Amniotic epithelial cell (primary cell): ENCODE results near the gene ZNF91.
"Not testable (repeated sequence)": the region's sequence is repeated elsewhere in the genome, so short reads cannot be mapped to it uniquely, and the experiment has no call there.

Experiments used
- DNase-seq: peaks from one replicate; pipeline ENCODE4 v3.0.0-alpha.2; 2010; ENCODE audit warnings: low read depth

ZNF91 gene

GRCh38 chr19:23395041-23395721, at the start of gene ZNF91:
Gene ZNF91 (minus strand): TSS chr19:23395471. CDS start chr19:23395354, 117 bp downstream.
- DNase-seq, result peak; percentile 97

DNA sequence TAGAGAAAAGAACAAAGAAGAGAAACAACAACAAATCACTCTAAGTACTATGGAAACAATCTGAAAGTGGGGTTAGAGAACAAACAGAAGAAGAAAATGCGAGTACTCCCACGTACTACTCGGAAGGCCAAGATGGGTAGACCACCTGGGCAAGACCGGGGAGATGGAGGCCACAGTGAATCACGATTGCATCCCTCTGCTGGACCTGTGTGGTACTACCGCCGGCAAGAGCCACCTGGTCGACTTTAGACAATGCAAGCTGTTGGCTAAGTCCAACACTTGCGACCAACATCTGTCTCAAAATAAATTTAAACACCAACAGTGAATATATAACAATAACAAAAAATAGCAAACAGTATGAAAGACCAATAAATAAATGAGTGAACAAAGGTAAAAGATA, 45.5 kb upstream of the ZNF91 start:
- no peak for DNase-seq

GRCh38 chr19:23440207-23440606, 44.9 kb upstream of the ZNF91 start:
- no peak for DNase-seq

DNA sequence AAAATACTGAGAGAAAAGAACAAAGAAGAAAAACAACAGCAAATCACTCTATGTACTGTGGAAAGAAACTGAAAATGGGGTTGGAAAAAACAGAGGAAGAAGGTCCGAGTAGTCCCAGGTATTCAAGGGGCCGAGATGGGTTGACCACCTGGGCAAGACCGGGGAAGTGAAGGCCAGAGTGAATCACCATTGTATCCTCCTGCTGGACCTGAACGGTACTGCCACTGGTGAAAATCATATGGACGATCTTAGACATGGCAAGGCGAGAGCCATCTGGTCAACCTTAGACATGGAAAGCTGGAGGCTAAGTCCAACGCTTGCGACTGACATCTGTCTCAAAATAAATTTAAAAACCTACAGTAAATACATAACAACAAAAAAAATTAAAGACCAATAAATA, 44.4 kb upstream of the ZNF91 start:
- no peak for DNase-seq

- DNase-seq, result no peak
These were observed 42.6 kb upstream of the ZNF91 start for GRCh38 chr19:23437901-23438300.

- DNase-seq, result no peak
These were observed 41.7 kb upstream of the ZNF91 start for GRCh38 chr19:23436944-23437343.

DNA sequence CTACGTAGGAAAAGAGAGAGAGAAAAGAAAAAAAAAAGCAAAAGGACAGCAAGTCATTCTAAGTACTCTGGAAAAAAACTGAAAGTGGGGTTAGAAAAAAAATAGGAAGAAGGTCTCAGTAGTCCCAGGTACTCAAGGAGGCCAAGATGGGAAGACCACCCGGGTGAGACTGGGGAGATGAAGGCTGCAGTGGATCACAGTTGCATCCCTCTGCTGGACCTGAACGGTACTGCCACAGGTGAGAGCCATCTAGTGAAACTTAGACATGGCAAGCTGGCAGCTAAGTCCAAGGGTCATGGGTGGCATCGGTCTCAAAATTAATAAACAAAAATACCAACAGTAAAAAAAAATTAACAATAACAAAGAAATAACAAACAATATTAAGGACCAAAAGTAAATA, 41.0 kb upstream of the ZNF91 start:
- no peak for DNase-seq

DNA sequence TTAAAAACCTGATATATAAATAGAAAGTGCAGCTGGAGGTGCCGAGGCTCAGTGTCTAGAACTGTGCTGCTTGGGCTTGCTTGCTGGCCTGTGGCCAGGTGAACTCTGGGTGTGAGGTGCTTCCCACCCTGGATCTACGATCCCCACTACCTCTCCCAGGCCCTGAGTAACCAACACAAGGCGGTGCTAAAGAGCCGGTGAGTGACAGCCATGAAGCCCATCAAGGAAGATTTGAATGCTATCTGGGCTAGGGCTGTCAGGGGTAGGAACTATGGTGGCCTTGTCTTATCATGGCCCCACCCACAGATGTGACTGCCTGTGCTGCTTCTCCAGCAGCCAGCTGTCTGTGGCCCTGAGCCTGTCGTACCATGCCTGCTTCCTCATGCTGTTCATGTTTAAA, 25.6 kb upstream of the ZNF91 start:
- no peak for DNase-seq

GRCh38 chr19:23419261-23419660, 24.0 kb upstream of the ZNF91 start:
- not testable (repeated sequence) for DNase-seq

DNA sequence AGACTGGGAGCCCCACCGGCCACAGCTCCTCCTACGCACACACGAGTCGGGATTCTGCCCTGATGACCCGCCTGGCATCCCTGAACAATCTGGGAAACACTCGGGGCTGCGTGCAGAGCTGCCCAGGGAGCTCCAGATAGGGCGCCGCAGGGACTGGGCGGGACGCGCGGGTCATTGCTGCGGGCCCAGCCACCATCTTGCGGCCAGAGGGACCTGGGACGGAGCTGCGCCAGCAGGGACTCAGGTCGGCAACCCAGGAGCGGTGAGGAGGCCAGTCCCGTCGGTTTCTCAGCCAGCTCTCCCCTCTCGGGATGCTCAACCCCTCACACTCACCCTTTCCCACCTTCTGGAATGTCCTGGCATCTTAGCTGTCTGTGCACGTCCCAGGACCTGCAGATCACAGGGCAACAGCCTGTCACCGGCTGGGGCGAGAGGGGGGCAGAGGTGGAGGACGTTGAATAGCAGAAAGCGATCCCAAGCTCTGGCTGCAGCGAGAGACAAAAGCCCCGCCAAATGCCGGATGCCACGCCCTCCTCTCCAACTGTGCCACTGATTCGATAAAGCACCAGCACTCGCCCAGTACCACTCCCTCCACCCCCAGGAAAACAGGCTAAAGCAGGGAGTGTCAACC, 20.4 kb upstream of the ZNF91 start:
- no peak for DNase-seq

DNA sequence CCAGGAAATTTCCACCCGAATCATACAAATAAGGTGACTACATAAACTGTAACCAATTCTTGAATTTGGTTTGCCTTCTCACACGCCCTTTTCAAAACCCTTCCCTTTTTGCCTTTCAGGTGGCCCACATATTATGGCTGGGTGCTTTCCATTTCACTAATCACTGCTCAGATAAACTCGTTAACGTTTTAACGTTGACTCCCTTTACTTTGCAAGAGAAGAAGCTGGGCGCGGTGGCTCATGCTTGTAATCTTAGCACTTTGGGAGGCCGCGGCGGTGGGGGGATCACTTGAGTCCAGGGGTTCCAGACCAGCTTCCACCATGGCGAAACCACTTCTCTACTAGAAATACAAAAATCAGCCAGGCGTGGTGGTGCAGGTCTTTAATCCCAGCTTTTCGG, 19.8 kb upstream of the ZNF91 start:
- DNase-seq, result no peak

DNA sequence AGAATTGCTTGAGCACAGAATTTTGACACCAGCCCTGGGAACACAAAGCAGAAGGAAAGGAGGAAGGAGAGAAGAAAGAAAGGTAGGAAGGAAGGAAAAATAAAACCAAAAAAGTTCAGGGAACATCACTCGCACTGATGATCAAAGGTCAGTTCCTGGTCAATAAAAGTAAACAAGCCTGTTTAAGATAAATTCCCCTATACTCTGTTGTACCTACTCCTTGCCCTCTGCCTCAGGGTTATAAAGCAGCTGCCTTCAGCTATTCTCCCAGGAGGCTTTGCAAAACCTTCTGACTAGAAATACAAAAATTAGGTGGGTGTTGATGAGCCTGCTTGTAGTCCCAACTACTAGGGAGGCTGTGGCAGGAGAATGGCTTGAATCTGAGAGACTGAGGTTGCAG, 14.9 kb upstream of the ZNF91 start:
- DNase-seq, result no peak

- DNase-seq, result no peak
These were observed 14.2 kb upstream of the ZNF91 start for GRCh38 chr19:23409392-23410048.

GRCh38 chr19:23407616-23408133, 12.4 kb upstream of the ZNF91 start:
- DNase-seq, result no peak

- DNase-seq, result no peak
These were observed 11.4 kb upstream of the ZNF91 start for GRCh38 chr19:23406721-23407120.

DNA sequence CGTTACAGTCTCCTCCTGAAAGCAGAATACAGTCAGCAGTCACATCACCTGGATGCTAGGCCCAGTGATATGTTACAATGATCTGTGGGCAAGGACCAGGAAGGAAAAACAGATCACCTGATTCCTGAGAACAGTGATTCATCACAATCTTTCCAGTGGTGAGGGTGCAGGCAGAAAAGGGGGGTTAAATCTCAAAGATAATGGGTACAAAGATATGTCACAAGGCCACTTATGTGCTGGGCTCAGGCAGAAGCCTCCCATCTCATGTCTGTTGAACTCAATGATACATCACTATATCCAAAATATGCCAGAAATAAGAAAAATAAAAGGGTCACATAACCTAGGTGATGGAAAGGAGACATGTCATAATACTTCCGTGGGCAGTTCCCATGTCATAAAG, 10.8 kb upstream of the ZNF91 start:
- DNase-seq, result no peak

DNA sequence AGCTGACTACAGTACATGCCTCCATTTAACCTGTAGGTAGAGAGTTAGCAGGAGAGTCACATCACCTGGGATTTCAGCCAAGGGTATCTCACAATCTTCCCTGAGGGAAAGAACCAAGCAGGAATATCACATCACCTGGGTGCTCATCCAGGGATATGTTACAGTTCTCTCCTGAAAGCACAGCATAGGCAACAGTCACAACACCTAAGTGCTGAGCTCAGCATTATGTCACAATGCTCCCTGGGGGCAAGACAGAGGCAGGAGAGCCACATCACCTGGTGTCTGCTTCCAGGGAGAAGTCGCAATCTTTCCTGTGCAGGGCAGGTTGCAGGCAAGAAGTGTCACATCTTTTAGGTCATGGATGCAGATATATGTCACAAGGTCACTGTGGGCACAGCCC, 9.4 kb upstream of the ZNF91 start:
- no peak for DNase-seq

DNA sequence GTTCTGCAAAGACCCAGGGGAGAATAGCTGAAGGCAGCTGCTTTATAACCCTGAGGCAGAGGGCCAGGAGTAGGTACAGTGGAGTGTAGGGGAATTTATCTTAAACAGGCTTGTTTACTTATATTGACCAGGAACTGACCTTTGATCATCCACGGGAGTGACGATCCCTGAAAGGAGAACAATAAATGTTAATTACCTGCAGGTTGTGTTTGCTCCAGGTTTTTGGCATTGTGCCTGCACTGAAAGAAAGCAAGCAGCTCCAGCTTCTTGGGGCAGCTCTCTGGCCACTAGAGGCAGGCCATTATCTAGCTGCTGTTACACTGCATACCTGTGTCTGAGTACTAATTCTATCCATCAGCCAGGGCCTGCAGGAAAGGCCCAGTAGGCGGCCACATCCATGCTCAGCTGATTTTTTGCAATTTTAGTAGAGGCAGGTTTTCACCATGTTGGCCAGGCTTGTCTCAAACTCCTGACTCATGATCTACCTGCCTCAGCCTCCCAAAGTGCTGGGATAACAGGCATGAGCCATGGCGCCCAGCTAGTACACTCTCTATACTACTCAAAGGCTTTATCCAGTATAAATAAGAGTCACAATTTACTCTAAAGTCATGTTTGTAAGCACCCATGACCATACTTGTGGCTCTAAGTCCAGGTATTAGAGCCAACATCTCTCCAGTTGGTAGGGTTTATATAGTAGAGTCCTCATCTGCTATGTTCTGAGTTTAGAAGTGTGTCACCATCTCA, 8.5 kb upstream of the ZNF91 start:
- no peak for DNase-seq

DNA sequence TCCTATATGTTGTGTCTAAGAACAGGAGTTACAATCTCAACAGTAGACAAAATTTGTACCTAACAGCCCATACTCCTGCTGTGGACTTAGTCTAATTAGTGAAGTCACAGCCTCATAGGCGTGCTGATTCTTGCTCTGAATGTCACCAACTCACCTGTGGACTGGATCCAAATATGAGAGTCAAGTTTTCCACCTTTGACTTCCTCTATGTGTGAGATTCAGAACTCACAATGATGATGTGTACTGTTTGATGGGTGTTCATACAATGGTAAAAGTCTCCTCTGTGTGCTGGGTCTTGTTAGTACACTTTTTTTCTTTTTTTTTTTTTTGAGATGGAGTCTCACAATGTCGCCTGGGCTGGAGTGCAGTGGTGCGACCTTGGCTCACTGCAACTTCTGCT, 7.8 kb upstream of the ZNF91 start:
- no peak for DNase-seq

- DNase-seq, result no peak
These were observed 7.1 kb upstream of the ZNF91 start for GRCh38 chr19:23402388-23402787.

DNA sequence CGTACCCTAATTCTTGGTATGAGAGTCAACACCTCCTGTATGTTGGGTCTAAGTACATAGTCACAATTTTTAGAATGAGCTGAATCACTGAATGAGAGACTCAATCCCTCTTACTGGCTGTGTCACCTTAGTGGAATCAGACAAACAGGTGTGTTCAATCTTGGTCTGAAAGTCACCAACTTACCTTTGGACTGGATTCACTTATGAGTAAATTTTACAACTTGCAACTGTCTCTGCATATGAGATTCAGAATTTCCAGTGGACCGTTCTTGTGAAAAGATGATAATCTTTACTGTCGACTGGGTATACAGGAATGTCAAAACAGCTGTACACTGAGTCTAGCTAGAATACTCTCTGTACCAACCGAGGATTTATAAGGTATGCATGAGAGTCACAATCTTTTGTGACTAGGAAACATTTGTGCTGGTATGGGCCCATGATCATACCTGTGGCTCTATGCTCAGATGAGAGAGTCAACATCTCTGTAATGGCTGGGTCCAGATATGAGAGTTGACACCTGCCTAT, 5.9 kb upstream of the ZNF91 start:
- no peak for DNase-seq

DNA sequence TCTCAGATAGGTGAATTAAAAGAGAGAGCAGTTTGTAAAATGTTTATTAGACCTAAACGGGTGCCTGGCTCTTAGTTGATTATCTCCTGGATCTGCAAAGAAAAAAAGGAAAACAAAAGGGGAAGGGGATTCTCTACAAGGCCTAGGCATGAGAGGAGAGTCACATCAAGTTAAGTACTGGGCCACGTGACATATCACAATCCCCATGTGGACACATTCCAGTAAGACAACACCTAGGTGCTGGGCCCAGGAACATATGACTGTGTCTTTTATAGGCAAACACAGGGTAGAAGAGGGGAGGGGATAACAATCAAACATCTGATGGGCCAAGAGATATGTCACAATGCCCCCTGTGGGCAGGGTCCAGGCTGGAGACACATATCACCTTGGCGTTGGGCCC, 4.2 kb upstream of the ZNF91 start:
- no peak for DNase-seq
